ENCODE data around the gene MARCHF3.

DNA sequence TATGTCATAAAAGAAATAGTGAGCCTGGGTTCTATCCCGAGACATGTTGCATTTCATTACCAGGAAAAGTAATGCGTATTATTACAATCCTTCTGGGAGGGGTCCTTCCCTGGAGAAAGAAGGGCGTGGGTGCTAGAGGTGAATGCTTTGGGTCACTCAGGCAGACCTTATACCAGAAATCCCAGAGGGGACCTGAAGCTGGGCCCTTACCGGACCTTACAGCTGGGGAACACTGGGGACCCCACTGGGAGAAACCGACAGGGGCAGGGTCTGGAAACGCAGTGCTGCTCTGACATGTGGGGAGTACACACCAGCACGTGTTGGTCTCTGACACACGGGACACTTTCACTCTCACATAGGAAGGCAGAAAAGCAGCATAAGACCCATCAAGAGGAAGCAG is 182.1 kb downstream of the MARCHF3 start:
- TF ChIP-seq CTCF (IDR thresholded peaks at IDR 0.05) = no peak
- TF ChIP-seq POLR2A (IDR thresholded peaks at IDR 0.05) = no peak

Data from right lobe of liver (tissue), 4 donors.